GM12878 (cell line): ENCODE measurements around the gene NOP10. TPM values are rescaled to one million over a fixed set of nuclear protein-coding genes. Genes with fewer than 3 reads are reported as not detected.

Experiments
- ATAC-seq: fragments of 200-7000 bp; cut with Tn5 transposase; 3 replicates; pipeline ENCODE4 v1.9.1; 2020; ENCODE audit warnings: mild to moderate bottlenecking, moderate library complexity
- BruUV-seq: library from RNA; stranded (reverse); fragments of 400-500 nt; replicated peaks from 2 replicates; lab custom pipeline; 2021; lab: Mats Ljungman, UMichigan
- CTCF ChIA-PET: fragments of 300-600 bp; sonication (Branson Sonifier 250); formaldehyde crosslinking; extraction: SDS; loops from one replicate; lab custom pipeline; 2021; ENCODE audit warnings: inconsistent platforms; lab: Yijun Ruan, JAX
- POLR2A ChIA-PET: fragments of 350-600 bp; formaldehyde crosslinking; extraction: SDS; loops from one replicate; lab custom pipeline; 2021; ENCODE audit warnings: inconsistent platforms; lab: Charles Lee
- RAD21 ChIA-PET: fragments of 300-600 bp; sonication (Branson Sonifier 250); formaldehyde crosslinking; loops from one replicate; lab custom pipeline; 2023; ENCODE audit warnings: antibody characterized with exemption; ENCODE audit not compliant: unreplicated experiment; lab: Charles Lee
- SMC1A ChIA-PET: fragments of 300-600 bp; sonication (Branson Sonifier 250); formaldehyde crosslinking; loops from one replicate; lab custom pipeline; 2023; ENCODE audit not compliant: unreplicated experiment, uncharacterized antibody; lab: Charles Lee
- DNase-seq: peaks from one replicate; pipeline ENCODE4 v3.0.0-alpha.2; 2011; ENCODE audit warnings: low read depth, low spot score
- FAIRE-seq: peaks from 3 replicates; lab custom pipeline; 2011; peaks lifted over from hg19 to GRCh38; lab: Jason Lieb, UNC
- H2AFZ ChIP-seq: 2 replicates; pipeline ENCODE4 v1.6.0; 2011; ENCODE audit warnings: low read depth, low read length, control low read depth; ENCODE audit not compliant: control insufficient read depth
- H3K27ac ChIP-seq: 2 replicates; pipeline ENCODE4 v1.5.1; 2011; ENCODE audit warnings: control low read depth; ENCODE audit not compliant: control insufficient read depth, insufficient read depth
- H3K27me3 ChIP-seq, 2 experiments: replicated peaks in 1 of 2; 2 replicates each; pipeline versions ENCODE4 v1.6.0 to v1.6.1; 2011; ENCODE audit warnings: low read length in 1 of 2; ENCODE audit not compliant: control insufficient read depth in 2 of 2, insufficient read depth in 2 of 2
- H3K36me3 ChIP-seq, 2 experiments: 2 replicates each; pipeline ENCODE4 v1.5.1; 2011; ENCODE audit warnings: low read length in 1 of 2; ENCODE audit not compliant: control insufficient read depth in 2 of 2, insufficient read depth in 2 of 2
- H3K4me1 ChIP-seq: 2 replicates; pipeline ENCODE4 v1.6.1; 2011; ENCODE audit warnings: mild to moderate bottlenecking, low read length, moderate library complexity, mixed read lengths; ENCODE audit not compliant: control insufficient read depth, insufficient read depth
- H3K4me2 ChIP-seq: 2 replicates; pipeline ENCODE4 v1.6.0; 2011; ENCODE audit warnings: control low read depth; ENCODE audit not compliant: control insufficient read depth, insufficient read depth
- H3K4me3 ChIP-seq: fragments of 200-600 bp; sonication (generic); 2 replicates; pipeline ENCODE4 v1.5.1; 2016
- H3K79me2 ChIP-seq: 2 replicates; pipeline ENCODE4 v1.6.0; 2011; ENCODE audit warnings: low read length; ENCODE audit not compliant: control insufficient read depth, insufficient read depth
- H3K9ac ChIP-seq: 2 replicates; pipeline ENCODE4 v1.8.0; 2011; ENCODE audit warnings: low read length, control low read depth, mixed read lengths; ENCODE audit not compliant: control insufficient read depth, insufficient read depth
- H3K9me3 ChIP-seq: replicated peaks from 3 replicates; pipeline ENCODE4 v1.5.1; 2011; ENCODE audit warnings: mild to moderate bottlenecking, low read length; ENCODE audit not compliant: control insufficient read depth, insufficient read depth
- H4K20me1 ChIP-seq: 2 replicates; pipeline ENCODE4 v1.6.0; 2011; ENCODE audit not compliant: control insufficient read depth, insufficient read depth
- BHLHE40 ChIP-seq, 2 experiments: fragments of 450-650 bp in 1 of 2; IDR thresholded peaks; 2 replicates each; pipeline ENCODE4 v1.6.1; 2011 to 2017; ENCODE audit warnings: low read depth in 2 of 2, borderline replicate concordance in 1 of 2, improper control_type of control experiment in 1 of 2, low read length in 1 of 2, mild to moderate bottlenecking in 1 of 2
- CBFB ChIP-seq: IDR thresholded peaks from 2 replicates; pipeline ENCODE4 v1.6.1; 2016; ENCODE audit warnings: antibody characterized with exemption, low read depth
- EGR1 ChIP-seq, 2 experiments: IDR thresholded peaks; 1 replicate in 1 of 2; 2 replicates in 1 of 2; pipeline ENCODE4 v1.6.1; 2011 to 2012; ENCODE audit warnings: low read depth in 2 of 2, low read length in 2 of 2, borderline replicate concordance in 1 of 2, mild to moderate bottlenecking in 1 of 2, moderate library complexity in 1 of 2
- FOXM1 ChIP-seq: IDR thresholded peaks from 2 replicates; pipeline ENCODE4 v1.6.1; 2012; ENCODE audit warnings: low read depth, mild to moderate bottlenecking, inconsistent platforms, low read length, moderate library complexity
- HDAC6 ChIP-seq: fragments of 200-600 bp; sonication (generic); IDR thresholded peaks from one replicate; pipeline ENCODE4 v1.8.0; 2017; ENCODE audit warnings: antibody characterized with exemption; ENCODE audit not compliant: unreplicated experiment
- KDM1A ChIP-seq: fragments of 200-600 bp; sonication (generic); IDR thresholded peaks from 2 replicates; pipeline ENCODE4 v1.6.1; 2016; ENCODE audit warnings: borderline replicate concordance
- PML ChIP-seq: IDR thresholded peaks from 2 replicates; pipeline ENCODE4 v1.6.1; 2012; ENCODE audit warnings: low read length, inconsistent platforms
- SIN3A ChIP-seq: IDR thresholded peaks from 2 replicates; pipeline ENCODE4 v1.6.1; 2012; ENCODE audit warnings: low read depth, low read length, improper control_type of control experiment
- SMC3 ChIP-seq: IDR thresholded peaks from 2 replicates; pipeline ENCODE4 v1.6.1; 2011; ENCODE audit warnings: low read length, improper control_type of control experiment, borderline replicate concordance
- SREBF1 ChIP-seq: IDR thresholded peaks from 2 replicates; pipeline ENCODE4 v1.6.1; 2012; ENCODE audit warnings: mild to moderate bottlenecking, low read length
- STAT1 ChIP-seq: fragments of 450-650 bp; conservative IDR thresholded peaks from 2 replicates; pipeline ENCODE4 v1.6.1; 2014; ENCODE audit warnings: antibody characterized with exemption, mild to moderate bottlenecking
- TCF12 ChIP-seq: IDR thresholded peaks from 2 replicates; pipeline ENCODE4 v1.6.1; 2011; ENCODE audit warnings: low read depth, mild to moderate bottlenecking, low read length
- WRNIP1 ChIP-seq: IDR thresholded peaks from 2 replicates; pipeline ENCODE4 v1.6.1; 2011; ENCODE audit warnings: low read depth, low read length, improper control_type of control experiment, borderline replicate concordance
- ZNF207 ChIP-seq: fragments of 450-650 bp; IDR thresholded peaks from 2 replicates; pipeline ENCODE4 v1.6.1; 2014; ENCODE audit warnings: antibody characterized with exemption, mild to moderate bottlenecking, borderline replicate concordance
- WGBS: methylation state at CpG from one replicate; pipeline ENCODE4 v1.1.6; 2016; ENCODE audit warnings: low lambda C conversion rate; ENCODE audit not compliant: insufficient replicate concordance, insufficient coverage; ENCODE audit errors: missing lambda C conversion rate; 5-methylcytosine and 5-hydroxymethylcytosine counted together
- in situ Hi-C: fragments of 300-500 bp; cut with MboI; formaldehyde crosslinking; loops from 9 replicates; pipeline ENCODE4 v1.14.3; 2018; ENCODE audit warnings: mixed read lengths
- intact Hi-C: fragments of 100-400 bp; cut with micrococcal nuclease; formaldehyde crosslinking; loops from one replicate; pipeline ENCODE4 v1.14.2; 2022; ENCODE audit not compliant: unreplicated experiment
- polyA plus RNA-seq, 11 experiments: library from polyadenylated mRNA; depleted of rRNA in 4 of 11; unstranded in 6 of 11; stranded (reverse) in 5 of 11; fragments of >200 nt; fragmentation: Nextera tagmentation in 4 of 11; fragmentation: Illumina TruSeq in 1 of 11; extraction: Ambion mirVana in 4 of 11; extraction: Trizol in 1 of 11; gene quantifications; 1 replicate in 1 of 11; 2 replicates in 10 of 11; pipeline versions ENCODE4 v1.2.1 to v1.2.3, GENCODE V29; 2011 to 2016; ENCODE audit warnings: inconsistent platforms in 2 of 11, missing spikeins in 2 of 11, low read depth in 1 of 11
- total RNA-seq, 4 experiments: library from RNA; depleted of rRNA in 3 of 4; stranded (reverse); fragments of >200 nt in 3 of 4; fragmentation: Illumina TruSeq in 1 of 4; extraction: Trizol in 1 of 4; gene quantifications; 2 replicates each; pipeline versions ENCODE4 v1.2.1 to v1.2.3, GENCODE V29; 2013 to 2021
- TF ChIP-seq, protein P1 (sequence below): IDR thresholded peaks from 2 replicates; pipeline ENCODE4 v1.6.1; 2012; ENCODE audit warnings: low read depth, low read length, improper control_type of control experiment
- TF ChIP-seq, protein P2 (sequence below): IDR thresholded peaks from 2 replicates; pipeline ENCODE4 v1.6.1; 2011; ENCODE audit warnings: low read depth, mild to moderate bottlenecking, low read length, moderate library complexity, borderline replicate concordance; ENCODE audit errors: extremely low read depth

The NOP10 gene
- total and polyA plus RNA-seq, 10 of the 15 experiments (the other 5 are each of a cell fraction or from before 2014, with no cell fraction given), result 225 to 1,778 (median 537) TPM

DNA sequence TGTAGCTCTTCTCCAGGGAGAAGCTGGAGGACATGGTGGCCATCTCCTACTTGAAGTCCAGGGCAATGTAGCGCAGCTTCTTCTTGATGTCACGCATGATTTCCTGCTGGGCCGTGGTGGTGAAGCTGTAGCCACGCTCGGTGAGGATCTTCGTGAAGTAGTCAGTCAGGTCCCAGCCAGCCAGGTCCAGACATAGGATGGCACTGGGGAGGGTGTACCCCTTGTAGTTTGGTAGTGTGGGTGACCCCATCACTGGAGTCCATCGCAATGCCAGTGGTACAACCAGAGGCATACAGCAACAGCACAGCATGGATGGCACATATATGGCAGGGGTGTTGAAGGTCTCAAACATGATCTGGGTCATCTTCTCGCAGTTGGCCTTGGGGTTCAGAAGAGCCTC, 31.0 kb upstream of the NOP10 start (continued):
- TF ChIP-seq HDAC6, result no peak
- no peak for TF ChIP-seq SMC3
- TF ChIP-seq, protein P1, sequence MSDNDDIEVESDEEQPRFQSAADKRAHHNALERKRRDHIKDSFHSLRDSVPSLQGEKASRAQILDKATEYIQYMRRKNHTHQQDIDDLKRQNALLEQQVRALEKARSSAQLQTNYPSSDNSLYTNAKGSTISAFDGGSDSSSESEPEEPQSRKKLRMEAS, result no peak
- no peak for TF ChIP-seq CBFB
- no peak for TF ChIP-seq TCF12
- no peak for TF ChIP-seq KDM1A
- no peak for TF ChIP-seq BHLHE40 (IDR thresholded peaks at IDR 0.05; ENCODE audit: borderline replicate concordance in 1 of 2, low read depth in 2 of 2, low read length in 1 of 2)
- TF ChIP-seq EGR1 (IDR thresholded peaks at IDR 0.05; ENCODE audit: borderline replicate concordance in 1 of 2, low read depth in 2 of 2, low read length in 2 of 2), result no peak

DNA sequence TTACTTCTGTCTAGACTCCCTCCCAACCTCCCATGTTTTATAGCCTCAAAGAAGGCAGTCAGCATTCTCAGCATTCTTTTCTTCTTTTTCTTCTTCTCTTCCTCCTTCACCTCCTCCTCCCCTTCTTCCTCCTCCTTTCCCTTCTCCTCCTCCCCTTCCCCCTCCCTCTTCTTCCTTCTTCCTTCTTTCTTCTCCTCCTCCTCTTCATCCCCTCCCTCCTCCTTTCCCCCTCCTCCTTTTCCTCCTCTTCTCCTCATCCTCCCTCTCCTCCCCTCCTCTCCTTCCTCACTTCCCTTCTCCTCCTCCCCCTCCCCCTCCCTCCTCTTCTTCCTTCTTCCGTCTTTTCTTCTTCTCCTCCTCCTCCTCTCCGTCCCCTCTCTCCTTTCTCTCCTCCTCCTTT, 27.7 kb upstream of the NOP10 start:
- Histone ChIP-seq H3K9me3 (no peaks in the 10 kb centered on the region), H3K27me3 (no peaks in the 10 kb centered on the region), H3K36me3 (no peaks in the 10 kb centered on the region), H3K9ac (no peak overlapping the region), H2AFZ (no peak overlapping the region), H3K79me2 (peaks cover 16% of the 10 kb centered on the region), H4K20me1 (no peaks in the 10 kb centered on the region), H3K4me2 (no peak overlapping the region), H3K4me1 (peaks cover 23% of the 10 kb centered on the region), H3K27ac (0 out of 2 replicates have a peak overlapping the region, but pooled peaks have one; percentile 4), H3K4me3 (no peak overlapping the region)
- ChIA-PET POLR2A (no interaction called here), SMC1A (no interaction called here), CTCF (no interaction called here), RAD21 (no interaction called here)
- DNase-seq, result no peak
- FAIRE-seq, result no peak
- BruUV-seq, result no TSS peak
- TF ChIP-seq PML, result no peak
- TF ChIP-seq ZNF207, result no peak
- no peak for TF ChIP-seq SIN3A
- TF ChIP-seq SREBF1, result no peak
- no peak for TF ChIP-seq WRNIP1
- TF ChIP-seq, protein P2, sequence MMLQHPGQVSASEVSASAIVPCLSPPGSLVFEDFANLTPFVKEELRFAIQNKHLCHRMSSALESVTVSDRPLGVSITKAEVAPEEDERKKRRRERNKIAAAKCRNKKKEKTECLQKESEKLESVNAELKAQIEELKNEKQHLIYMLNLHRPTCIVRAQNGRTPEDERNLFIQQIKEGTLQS, result no peak
- TF ChIP-seq FOXM1, result no peak
- no peak for TF ChIP-seq STAT1
- no CpG with 5 or more reads among the region's 2 CpGs for WGBS
- intact Hi-C loops, result no loop called here
- ATAC-seq, result no peak
- in situ Hi-C loops, result no loop called here
